Germinal center (tissue), 1 donor: ENCODE measurements around the gene MPZL3.

ENCODE experiments used
- DNase-seq: peaks from one replicate; pipeline ENCODE4 v3.0.0; 2012; ENCODE audit warnings: mixed read lengths, low spot score

MPZL3 gene

DNA sequence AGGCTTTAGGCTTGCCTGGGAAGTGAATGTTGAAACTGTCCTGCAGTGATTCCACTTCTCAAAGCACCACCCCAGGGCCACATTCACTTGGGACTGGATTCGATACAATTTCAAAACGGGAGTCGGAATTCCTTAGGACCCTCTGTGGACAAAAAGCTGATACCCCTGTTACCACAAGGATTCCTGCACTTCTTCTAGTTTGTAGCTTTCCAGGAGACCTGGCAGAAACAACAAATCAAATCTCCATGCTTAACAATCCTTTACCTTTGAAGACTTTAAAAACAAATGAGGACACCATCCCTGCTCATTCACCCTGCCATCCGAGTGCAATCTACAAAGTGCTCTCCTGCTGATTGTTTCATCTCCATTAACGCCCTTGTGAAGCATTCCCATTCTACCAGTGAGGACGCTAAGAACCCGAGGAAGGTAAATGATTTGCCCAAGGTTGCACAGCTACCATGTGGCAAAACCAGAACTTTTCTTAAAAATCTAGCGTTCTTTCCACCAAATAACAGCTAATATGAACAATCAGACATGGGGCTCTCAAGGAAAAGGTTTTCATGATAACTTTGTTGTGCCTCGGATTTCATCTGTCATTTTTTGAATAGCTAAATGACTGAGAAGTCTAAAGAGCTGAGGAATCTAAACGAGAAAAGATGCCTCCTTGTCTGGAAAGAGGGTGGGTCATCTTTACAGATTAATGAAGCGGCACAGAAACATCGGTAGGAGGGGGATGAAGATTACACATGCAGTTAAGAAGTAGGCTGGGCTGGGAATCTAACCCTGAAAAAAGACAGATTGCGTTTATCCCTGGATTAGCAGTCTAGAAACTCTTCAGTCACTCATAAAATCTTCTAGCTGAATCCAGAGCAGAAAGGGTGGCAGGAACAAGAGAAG is 12.7 kb upstream of the MPZL3 start:
- no peak for DNase-seq

DNA sequence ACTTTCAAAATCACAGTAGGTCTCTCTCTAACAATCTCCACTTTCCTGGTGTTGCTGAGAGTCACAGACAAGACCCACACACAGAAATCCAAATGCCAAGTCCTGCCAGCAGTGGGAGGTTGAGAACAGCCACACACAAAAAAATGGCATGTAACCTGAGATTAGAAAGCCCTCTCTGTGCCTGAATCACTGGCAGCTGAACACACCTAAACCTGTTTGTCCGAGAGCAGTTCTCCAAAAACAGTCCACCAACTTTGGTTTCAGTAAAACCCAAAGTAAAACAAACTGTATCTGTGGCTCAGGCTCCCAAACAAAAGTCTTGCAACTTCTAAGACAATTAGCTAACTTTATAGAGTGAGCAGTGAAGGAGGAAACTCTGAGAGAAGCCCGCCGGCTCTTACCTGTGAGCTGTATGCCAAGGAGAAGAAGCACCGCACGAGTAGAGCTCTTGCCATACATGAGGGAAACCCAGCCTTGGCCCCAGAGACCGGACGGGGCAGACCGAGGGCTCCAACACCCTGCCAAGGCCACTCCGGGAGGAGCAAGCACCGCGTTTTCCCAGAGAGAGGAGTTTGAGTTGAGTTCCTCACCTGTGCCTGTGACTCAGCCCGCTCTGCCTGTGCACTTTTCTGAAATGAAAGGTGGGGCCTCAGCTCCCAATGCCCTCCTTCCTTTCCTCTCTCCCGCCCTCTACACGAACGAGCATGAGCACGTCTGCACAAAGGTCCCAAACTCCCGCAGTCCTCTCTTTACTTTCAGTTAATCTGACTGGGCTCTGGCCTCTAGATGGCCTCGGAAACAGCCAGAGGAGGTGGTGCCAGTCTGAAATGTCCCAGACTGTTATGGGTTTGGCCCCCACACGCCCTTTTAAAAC is 11.8 kb upstream of the MPZL3 start, which contains the start of gene MPZL2:
Gene MPZL2, minus strand, starts transcription at position 603 of the 874 bp plus-strand sequence. Its CDS starts 144 bp downstream, at position 459.
- DNase-seq: no peak

DNA sequence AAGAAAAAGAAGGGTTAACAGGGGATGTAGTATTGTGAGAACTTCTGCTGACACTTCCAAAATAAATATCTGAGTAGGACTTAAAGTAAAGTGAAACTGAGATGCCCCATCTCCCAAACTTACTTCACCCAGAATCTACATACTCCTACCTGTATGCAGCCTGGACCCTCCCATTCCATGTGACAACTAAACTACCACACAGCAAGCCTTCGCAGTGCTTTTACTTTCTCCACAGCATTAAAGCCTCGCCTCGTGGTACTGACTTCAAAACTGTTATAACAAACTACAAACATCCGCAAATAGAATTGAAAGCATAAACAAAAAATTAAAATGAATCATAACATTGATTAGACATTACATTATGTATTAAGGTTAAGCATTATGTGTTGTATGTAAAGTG is 10.9 kb upstream of the MPZL3 start:
- no peak for DNase-seq

DNA sequence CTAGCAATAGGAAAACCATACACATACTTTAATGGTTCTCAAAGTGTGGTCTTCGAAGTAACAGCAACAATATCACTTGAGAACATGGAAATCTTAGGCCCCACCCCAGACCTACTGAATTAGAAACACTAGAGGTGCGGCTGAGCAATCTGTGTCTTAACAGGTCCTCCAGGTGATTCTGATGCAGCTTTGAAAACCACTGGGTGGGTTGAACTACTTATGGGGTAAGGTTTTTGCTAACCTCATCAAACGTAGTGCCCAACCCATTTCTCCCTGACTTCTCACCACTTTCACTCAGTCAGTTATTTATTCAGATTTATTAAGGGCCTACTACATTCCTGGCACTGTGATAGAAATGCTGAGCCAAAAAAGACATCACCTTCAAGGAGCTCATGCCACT is 8.2 kb upstream of the MPZL3 start:
- DNase-seq: no peak

DNA sequence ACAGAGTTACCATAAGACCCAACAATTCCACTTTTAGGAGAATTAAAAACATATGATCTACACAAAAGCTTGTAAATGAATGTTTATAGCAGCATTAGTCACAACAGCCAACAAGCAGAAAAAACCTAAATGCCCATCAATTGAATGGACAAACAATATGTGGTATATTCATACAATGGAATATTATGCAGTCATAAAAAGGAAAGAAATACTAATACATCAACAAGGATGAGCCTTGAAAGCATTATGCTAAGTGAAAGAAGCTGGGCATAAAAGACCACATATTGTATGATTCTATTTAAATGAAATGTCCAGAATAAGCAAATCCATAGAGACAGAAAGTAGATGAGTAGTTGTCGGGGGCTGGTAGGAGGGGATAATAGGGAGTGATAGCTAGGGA is 7.0 kb upstream of the MPZL3 start:
- DNase-seq: no peak

DNA sequence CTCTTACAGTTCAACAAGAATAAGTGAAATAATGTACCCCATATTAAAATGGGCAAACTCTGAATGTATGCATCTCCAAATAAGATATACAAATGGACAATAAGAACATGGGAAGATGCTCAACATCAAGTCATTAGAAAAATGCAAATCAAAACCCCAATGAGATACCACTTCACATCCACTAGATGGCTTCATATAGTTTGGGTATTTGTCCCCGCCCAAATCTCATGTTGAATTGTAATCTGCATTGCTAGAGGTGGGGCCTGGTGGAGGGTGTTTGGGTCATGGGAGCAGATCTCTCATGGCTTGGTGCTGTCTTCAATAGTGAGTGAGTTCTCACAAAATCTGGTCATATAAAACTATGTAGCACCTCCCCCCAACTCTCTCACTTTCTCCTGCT is 6.2 kb upstream of the MPZL3 start:
- no peak for DNase-seq

DNA sequence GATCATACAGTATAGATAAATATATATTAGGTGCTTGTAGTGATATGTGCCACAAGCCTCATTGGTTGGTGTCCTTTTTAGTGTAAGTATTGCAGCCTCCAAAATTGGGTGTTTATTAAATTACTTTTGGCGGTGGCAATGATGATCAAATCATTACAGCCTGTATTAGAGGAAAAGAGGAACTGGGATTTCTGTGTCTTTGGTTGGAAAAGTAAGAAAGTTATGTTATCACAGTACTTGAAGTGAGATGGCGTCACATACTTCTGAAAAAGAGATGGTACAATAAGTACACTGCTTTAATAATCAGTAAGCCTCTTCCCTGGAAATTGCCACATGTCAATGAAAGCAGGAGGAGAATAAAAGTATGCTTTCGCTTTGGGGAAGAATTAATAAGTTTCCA is 523 bp upstream of the MPZL3 start:
- no peak for DNase-seq

DNA sequence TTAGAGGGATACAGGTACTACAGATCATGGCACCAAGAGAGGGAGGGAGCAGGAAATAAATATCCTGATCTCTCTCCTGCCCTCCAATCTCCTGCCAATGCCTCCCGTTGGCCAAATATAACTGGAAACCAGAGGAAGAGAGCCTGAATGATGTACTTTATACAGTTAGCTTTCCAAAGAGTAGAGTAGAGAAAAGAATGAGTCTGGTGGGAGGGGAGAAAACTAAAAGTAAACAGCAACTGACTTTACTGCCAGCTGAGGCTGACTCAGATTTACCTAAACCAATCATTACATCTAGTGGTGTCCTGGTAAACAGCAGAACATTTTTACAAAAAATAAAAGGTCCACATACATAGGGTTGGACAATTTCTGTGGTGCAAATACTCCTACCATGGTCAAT is 5.1 kb downstream of the MPZL3 start:
- DNase-seq: no peak

DNA sequence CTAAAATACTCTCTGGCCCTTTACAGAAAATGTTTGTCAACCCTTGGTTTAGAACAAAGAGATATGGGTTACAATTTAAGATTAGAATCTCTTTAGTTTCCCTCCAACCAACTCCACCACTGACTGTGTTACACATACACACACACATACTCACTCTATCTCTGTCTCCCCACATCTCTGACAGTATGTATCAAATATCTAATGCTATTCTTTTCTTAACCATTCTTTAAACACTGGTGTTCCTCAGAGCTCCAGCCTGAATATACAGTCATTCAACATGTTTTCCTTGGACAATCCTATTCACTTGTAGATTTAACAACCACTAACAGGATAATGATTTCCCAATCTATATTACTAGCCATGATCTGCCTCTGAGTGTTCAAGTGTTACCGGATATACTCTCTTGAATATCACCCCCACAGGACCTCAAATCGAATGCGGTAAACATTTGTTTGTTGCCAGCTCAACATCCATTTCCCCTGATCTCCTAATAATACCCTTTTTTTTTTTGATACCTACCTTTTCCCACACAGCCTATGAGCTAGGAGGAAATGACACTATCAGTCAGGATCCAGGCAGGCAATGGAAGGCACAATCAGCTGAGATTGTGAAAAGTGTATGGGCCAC is 6.1 kb downstream of the MPZL3 start:
- DNase-seq: no peak

DNA sequence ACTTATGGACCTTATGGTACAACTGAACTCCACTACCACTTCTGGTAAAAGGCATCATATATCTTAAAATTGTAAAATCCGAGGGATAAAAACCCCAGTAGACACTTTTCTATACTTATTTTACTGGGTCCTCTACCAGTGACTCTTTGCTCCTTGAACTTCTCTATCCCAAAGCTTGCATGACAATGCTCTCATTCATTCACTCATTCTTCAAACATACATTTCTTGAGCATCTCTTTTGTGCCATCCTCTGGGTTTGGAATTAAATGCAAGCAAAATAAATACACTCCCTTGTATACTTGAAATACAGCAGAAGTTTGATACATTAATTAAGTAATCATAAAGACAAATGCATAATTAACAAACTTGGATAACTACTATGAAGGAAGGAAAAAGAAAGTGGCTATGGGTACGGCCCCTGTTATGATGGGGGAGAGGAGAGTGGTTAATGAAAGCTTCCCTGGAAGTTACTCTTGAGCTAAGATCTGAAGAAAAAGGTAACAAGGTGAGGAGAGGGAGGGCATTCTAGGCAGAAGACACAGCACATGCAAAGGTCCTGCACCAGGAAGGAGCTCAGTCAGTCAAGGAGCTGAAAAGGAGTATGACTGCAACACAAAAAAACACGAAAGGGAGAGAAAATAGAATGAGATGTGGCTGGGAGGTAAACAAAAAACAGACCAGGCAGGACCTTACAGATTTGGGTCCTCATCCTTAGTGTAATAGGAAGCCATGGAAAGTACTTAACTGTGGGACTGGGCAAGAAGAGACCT is 8.0 kb downstream of the MPZL3 start:
- DNase-seq: no peak

DNA sequence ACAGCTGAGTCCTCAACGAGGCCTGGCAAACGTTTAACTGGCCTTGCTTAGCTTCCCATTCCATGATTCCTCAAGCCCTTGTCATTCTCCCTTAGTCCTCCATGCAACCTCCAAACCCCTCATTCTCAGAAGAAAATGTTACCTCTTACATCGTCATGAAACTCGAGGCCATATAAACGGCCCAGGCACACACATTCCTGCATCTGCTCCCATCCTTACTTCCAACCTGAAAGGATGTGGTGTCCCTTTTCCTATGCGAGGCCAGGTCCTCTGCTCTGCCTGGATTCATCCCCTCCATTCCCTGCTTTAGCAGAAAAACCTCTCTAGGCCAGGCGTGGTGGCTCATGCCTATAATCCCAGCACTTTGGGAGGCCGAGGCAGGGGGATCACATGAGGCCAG is 9.0 kb downstream of the MPZL3 start:
- no peak for DNase-seq

DNA sequence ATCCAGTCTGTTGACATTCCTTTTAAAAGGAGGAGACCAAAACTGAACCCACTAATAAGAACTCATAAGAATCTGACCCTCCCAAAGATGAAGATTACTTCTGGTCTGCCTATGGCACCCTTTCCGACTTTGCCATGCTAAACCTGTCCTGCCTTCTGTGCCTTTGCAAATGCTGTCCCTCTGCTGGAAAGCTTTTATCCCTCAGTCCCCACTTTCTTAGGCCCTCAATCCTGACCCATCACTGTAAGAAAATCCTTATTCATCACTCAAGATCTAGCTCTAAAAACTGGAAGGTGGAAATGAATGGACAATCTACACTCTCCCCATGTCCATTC is 10.4 kb downstream of the MPZL3 start:
- DNase-seq: no peak

DNA sequence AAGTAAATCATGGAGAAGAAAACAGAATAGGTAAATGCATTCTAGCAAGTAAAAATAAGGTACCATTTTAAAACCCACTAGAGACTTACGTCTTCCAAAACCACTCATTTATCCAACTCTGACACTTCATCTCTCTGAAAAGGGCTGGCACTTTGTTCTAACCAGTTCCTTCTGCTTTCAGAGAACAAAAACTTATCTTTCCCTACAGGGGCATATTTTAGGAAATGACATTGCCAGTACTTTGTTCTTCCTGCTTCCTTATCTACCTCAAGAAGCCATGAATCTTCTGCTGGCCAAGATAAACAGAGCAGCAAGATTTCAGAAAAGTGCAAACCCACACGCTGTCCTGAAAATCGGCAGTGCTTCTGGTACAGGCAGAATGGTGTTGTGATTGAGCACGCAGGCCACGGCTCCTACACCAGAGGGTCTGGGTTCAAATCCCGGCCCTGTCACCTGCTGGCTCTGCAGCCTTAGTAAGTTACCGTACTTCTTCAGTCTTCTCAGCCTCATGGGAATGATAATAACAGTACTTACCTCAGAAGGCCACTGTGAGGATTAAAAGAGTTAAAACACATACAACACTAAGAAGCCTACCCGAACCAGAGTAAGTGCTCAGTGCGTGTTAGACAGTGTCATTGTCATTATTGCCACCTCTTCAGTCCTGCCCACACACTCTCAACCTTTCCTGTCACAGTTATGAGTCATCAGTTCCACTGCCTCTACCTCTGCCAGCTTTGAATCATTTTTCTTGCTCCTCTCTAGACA is 11.0 kb downstream of the MPZL3 start:
- no peak for DNase-seq

DNA sequence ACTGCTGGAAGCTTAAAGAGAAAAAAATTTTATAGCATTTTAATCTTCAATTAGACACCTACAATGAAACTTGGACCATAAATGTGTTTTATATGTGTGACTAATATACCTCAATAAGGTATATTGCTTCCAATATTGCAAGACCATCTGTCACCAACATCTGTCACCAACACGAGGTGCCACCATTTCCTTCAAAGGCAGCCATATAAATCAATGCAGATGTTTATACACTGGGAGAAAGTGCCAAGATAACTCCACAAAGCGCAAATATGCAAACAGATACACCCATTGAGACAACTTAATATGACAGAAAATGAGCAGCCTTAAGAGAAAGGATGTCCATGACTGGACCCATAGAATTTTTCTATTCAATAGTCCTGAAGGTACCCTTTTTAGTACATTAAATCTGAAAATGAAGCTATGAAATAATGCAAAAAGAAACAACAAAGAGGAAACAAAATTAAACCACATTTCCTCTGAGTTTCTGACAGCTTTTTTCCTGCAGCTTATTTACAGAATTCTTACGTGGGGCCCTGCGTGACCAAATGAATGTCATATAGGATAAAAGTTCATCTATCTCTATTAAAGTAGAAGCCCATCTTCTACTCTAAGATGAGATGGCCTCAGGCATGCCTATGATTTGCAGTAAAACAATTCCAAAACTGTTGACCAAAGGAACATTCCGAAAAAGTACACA is 12.5 kb downstream of the MPZL3 start:
- DNase-seq: no peak

DNA sequence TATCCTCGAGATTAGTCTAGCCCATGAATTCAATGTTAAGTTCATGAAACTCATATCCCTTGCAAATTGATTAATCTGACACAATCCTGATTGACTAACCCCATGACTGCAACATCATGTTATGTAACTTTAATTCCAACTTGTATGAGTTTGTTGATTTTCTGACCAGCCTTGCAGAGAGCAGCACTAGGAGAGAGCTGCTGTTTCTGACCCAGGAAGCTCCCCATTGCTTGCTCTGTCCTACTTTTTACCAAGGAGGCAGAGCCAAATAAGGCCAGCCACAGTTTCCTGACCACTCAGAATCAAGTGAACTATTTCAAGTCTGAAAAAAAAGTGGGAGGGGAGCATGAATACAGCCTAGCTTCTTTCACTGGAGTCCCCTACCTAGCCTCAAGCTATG is 13.2 kb downstream of the MPZL3 start:
- no peak for DNase-seq

DNA sequence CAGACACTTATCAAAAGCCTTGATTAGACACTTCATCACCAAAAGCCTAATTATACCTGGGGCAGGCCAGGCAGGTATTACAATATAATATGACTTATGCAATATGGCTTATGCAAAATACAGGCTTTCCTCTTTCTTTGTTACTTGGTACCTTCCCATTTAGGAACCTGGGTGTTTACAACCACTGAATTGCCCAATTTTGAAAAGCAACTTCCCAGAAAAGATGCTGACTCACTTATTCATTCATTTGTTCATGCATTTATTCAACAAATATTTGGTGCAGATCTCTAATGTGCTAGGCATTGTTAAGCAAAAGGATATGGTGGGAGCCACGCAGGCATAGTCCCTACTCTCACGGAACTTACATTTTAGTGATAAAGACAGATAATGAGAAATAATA is 13.7 kb downstream of the MPZL3 start:
- no peak for DNase-seq

DNA sequence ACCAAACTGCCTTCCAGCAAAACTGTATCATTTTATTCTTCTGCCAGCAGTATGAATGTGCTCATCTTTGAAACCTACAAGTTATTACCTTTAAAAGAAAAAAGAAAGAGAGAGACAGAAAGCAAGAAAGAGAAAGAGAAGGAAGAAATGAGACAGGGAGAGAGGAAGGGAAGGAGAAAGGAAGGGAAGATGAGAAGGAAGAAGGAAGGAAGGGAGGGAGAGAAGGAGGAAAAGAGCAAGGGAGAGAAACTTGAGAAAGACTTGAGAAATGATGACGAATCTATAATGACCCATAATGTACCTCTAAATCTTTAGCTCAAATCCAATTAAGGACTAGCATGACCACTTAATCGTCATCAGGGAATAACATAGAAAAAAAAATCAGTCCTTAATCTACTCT is 16.0 kb downstream of the MPZL3 start:
- DNase-seq: no peak

DNA sequence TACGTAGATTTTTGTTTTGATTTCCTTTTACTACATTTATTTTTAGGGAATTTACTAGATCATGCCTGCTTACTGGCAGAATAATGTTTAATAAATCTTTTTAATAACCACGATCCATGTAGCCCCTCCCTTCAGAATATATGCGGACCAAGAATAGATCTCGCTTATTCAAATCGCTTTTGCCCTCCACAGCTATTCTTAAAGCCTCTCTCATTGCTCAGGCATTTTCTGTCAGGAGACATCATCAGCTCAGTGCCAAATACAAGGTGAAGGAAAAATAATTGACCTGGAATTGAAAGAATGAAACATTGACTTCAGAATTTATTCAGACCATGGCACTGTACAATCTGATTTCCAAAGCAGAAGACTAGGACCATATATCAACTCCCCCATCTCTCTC is 17.3 kb downstream of the MPZL3 start:
- DNase-seq: no peak

DNA sequence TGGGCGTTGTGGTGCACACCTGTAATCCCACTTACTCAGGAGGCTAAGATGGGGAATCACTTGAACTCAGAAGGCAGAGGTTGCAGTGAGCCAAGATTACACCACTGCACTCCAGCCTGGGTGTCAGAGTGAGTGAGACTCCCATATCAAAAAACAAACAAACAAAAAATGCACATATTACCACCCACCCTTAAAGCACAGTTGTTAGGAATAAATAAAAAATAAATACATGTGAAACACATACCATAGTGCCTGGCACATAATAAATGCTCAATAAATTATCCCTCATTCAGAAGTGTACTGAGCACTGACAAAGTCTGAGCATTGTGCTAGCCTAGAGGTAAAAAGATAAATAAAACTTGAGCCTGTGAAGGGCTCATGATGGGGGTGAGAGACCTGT is 18.3 kb downstream of the MPZL3 start:
- no peak for DNase-seq

DNA sequence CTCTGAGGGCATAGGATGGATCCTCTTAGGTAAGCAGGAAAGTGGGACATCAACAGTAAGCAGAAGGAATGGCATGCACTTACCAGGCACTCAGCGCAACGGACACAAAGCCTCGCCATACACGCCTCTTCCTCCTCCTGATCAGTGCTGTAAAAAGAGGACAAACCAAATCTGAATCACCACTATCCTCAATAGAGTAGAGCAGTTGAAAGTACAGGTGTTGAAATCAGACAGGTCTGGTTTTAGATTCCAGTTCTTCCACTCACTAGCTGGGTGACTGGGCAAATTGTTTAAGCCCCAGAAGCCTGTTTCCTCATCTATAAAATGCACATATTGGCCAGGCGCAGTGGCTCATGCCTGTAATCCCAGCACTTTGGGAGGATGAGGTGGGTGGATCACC is 18.8 kb downstream of the MPZL3 start:
- DNase-seq: no peak

DNA sequence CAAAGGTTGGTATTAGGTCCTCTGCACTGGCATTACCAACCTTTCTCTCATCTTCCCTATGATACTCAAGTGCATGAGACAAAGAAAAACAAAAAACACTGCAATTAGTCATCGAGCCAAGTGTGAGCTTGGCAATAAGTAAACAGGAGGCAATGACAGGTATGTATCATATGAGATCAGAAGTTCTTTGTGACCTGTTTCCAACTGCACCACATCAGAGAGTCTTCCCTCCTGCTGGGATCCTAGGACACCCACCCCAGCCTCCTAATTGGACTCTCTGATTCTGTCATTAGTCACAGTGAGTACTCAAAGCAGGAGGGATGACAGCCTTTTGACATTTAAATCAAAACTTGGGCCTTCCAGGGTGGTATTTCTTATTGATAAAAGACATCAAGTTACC is 19.5 kb downstream of the MPZL3 start:
- DNase-seq: no peak
